IPS-18a (cell line): ENCODE measurements around the gene MEX3A.
A peak's percentile ranks its signal among the peaks of the same experiment; 100 is the strongest.

Source experiments
- H3K27ac ChIP-seq: one replicate; pipeline ENCODE4 v1.5.1; 2013; ENCODE audit warnings: low read length
- H3K27me3 ChIP-seq: one replicate; pipeline ENCODE4 v1.6.1; 2013; ENCODE audit warnings: mild to moderate bottlenecking, low read length; ENCODE audit not compliant: control insufficient read depth, insufficient read depth
- H3K36me3 ChIP-seq: one replicate; pipeline ENCODE4 v1.6.1; 2013; ENCODE audit warnings: low read depth, low read length; ENCODE audit not compliant: control insufficient read depth
- H3K4me1 ChIP-seq: one replicate; pipeline ENCODE4 v1.6.1; 2013; ENCODE audit warnings: low read depth, low read length; ENCODE audit not compliant: control insufficient read depth
- H3K4me3 ChIP-seq: one replicate; pipeline ENCODE4 v1.5.1; 2013; ENCODE audit warnings: low read length
- H3K9ac ChIP-seq: one replicate; pipeline ENCODE4 v1.6.1; 2013; ENCODE audit warnings: mild to moderate bottlenecking, low read length, moderate library complexity
- H3K9me3 ChIP-seq: one replicate; pipeline ENCODE4 v1.6.1; 2013; ENCODE audit warnings: low read depth, low read length; ENCODE audit not compliant: control insufficient read depth

The MEX3A gene

GRCh38 chr1:156106624-156107488, 24.6 kb upstream of the MEX3A start:
- H3K4me1 ChIP-seq = peaks cover 41% of the 10 kb centered on the region
- no peaks in the 10 kb centered on the region for H3K27me3 ChIP-seq
- H3K27ac ChIP-seq = peak overlapping the region; percentile 42
- peak overlapping the region; percentile 93 for H3K9ac ChIP-seq
- peak overlapping the region; percentile 76 for H3K4me3 ChIP-seq
- no peaks in the 10 kb centered on the region for H3K36me3 ChIP-seq
- no peaks in the 10 kb centered on the region for H3K9me3 ChIP-seq

- Histone ChIP-seq H3K9me3 (no peaks in the 10 kb centered on the region), H3K27ac (peak overlapping the region; percentile 97), H3K36me3 (no peaks in the 10 kb centered on the region), H3K4me3 (peak overlapping the region; percentile 76), H3K9ac (peak overlapping the region; percentile 93), H3K4me1 (peaks cover 41% of the 10 kb centered on the region), H3K27me3 (no peaks in the 10 kb centered on the region)
Measured at GRCh38 chr1:156104861-156105832, 22.9 kb upstream of the MEX3A start.

- Histone ChIP-seq H3K27ac (peak overlapping the region; percentile 9), H3K9ac (no peak overlapping the region), H3K4me1 (peaks cover 41% of the 10 kb centered on the region), H3K36me3 (no peaks in the 10 kb centered on the region), H3K27me3 (no peaks in the 10 kb centered on the region), H3K4me3 (no peak overlapping the region), H3K9me3 (no peaks in the 10 kb centered on the region)
Measured at GRCh38 chr1:156104065-156104810, 22.0 kb upstream of the MEX3A start.

- H3K27me3 ChIP-seq = no peaks in the 10 kb centered on the region
- H3K36me3 ChIP-seq = no peaks in the 10 kb centered on the region
- peaks cover 41% of the 10 kb centered on the region for H3K4me1 ChIP-seq
- no peaks in the 10 kb centered on the region for H3K9me3 ChIP-seq
- H3K9ac ChIP-seq = no peak overlapping the region
- no peak overlapping the region for H3K4me3 ChIP-seq
- no peak overlapping the region for H3K27ac ChIP-seq
Measured at GRCh38 chr1:156103521-156103947, 21.3 kb upstream of the MEX3A start.

GRCh38 chr1:156102633-156103511, 20.6 kb upstream of the MEX3A start:
- no peak overlapping the region for H3K27ac ChIP-seq
- H3K9ac ChIP-seq = no peak overlapping the region
- H3K4me3 ChIP-seq = no peak overlapping the region
- no peaks in the 10 kb centered on the region for H3K9me3 ChIP-seq
- H3K27me3 ChIP-seq = no peaks in the 10 kb centered on the region
- peaks cover 3% of the 10 kb centered on the region for H3K36me3 ChIP-seq
- H3K4me1 ChIP-seq = peaks cover 38% of the 10 kb centered on the region

GRCh38 chr1:156101880-156102279, 19.6 kb upstream of the MEX3A start:
- Histone ChIP-seq H3K27ac (no peak overlapping the region), H3K27me3 (no peaks in the 10 kb centered on the region), H3K9me3 (no peaks in the 10 kb centered on the region), H3K36me3 (peaks cover 3% of the 10 kb centered on the region), H3K9ac (no peak overlapping the region), H3K4me3 (no peak overlapping the region), H3K4me1 (peaks cover 31% of the 10 kb centered on the region)

- no peak overlapping the region for H3K9ac ChIP-seq
- no peak overlapping the region for H3K27ac ChIP-seq
- no peaks in the 10 kb centered on the region for H3K27me3 ChIP-seq
- no peak overlapping the region for H3K4me3 ChIP-seq
- peaks cover 3% of the 10 kb centered on the region for H3K36me3 ChIP-seq
- H3K9me3 ChIP-seq = no peaks in the 10 kb centered on the region
- peaks cover 29% of the 10 kb centered on the region for H3K4me1 ChIP-seq
Measured at GRCh38 chr1:156100205-156100995, 18.1 kb upstream of the MEX3A start.

- peaks cover 18% of the 10 kb centered on the region for H3K4me1 ChIP-seq
- H3K9ac ChIP-seq = no peak overlapping the region
- H3K4me3 ChIP-seq = no peak overlapping the region
- H3K27ac ChIP-seq = no peak overlapping the region
- H3K36me3 ChIP-seq = peaks cover 3% of the 10 kb centered on the region
- H3K27me3 ChIP-seq = no peaks in the 10 kb centered on the region
- no peaks in the 10 kb centered on the region for H3K9me3 ChIP-seq
Measured at GRCh38 chr1:156099282-156099681, 17.0 kb upstream of the MEX3A start.

GRCh38 chr1:156098784-156099183, 16.5 kb upstream of the MEX3A start:
- Histone ChIP-seq H3K4me1 (peaks cover 15% of the 10 kb centered on the region), H3K27ac (no peak overlapping the region), H3K9ac (no peak overlapping the region), H3K27me3 (no peaks in the 10 kb centered on the region), H3K9me3 (no peaks in the 10 kb centered on the region), H3K4me3 (no peak overlapping the region), H3K36me3 (peaks cover 6% of the 10 kb centered on the region)
